Measurements from ENCODE around the gene OPCML. TPM values are rescaled to one million over a fixed set of nuclear protein-coding genes. Genes with fewer than 3 reads are reported as not detected.

Gene OPCML
- total and polyA plus RNA-seq, 2 of the 13 experiments (the other 11 are each of a cell fraction or from before 2014, with no cell fraction given): not detected

DNA sequence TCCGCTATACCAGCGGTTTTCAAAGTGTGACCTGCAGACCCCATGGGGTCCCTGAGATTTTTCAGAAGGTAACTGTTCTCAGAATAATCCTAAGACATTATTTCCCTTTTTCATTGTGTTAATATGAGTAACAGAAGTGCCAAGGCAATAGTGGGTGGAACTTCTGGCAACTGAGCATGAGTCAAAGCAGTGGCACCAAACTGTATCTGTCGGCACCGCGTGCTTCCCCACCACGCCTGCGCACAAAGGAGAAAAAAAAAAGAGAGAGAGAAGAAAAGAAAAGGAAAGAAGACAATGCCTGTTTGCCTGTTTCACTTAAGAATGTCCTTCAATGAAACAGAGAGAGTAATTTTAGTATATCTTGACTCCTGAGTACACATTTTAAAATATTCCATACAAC, 679.9 kb downstream of the OPCML start:
- no TSS peak for BruUV-seq (replicated peaks)
- Histone ChIP-seq H3K9ac (ENCODE audit: insufficient read depth, low read depth, low read length) (no peak overlapping the region), H3K4me2 (ENCODE audit: low read depth, low read length) (no peak overlapping the region), H3K9me3 (ENCODE audit: low read length) (peaks cover 12% of the 10 kb centered on the region; the same call in 1 of the 2 replicates), H3K4me1 (ENCODE audit: insufficient read depth, low read length) (no peaks in the 10 kb centered on the region), H3K79me2 (ENCODE audit: insufficient read depth, low read length) (no peaks in the 10 kb centered on the region), H4K20me1 (ENCODE audit: insufficient read depth, low read length) (no peaks in the 10 kb centered on the region), H2AFZ (ENCODE audit: low read length) (no peak overlapping the region), H3K36me3 (replicated peaks in 1 of 2; ENCODE audit: control insufficient read depth in 1 of 2, insufficient read depth in 2 of 2, low read length in 2 of 2) (no peaks in the 10 kb centered on the region), H3K27ac (ENCODE audit: extremely low read length, insufficient read depth, low read length) (no peak overlapping the region), H3K27me3 (ENCODE audit: control insufficient read depth in 1 of 2, insufficient read depth in 2 of 2, low read length in 2 of 2) (no peaks in the 10 kb centered on the region), H3K4me3 (replicated peaks in 1 of 3; ENCODE audit: insufficient read depth in 1 of 3, low read depth in 2 of 3, low read length in 3 of 3) (no peak overlapping the region)
- no peak for DNase-seq (ENCODE audit: low spot score)
- in situ Hi-C loops (cut with HindIII; ENCODE audit: extremely low pct_ligation_motif_present, low pct_unique_long_range_greater_than_20kb): no loop called here
- WGBS (ENCODE audit: low lambda C conversion rate): 49% methylated on average over 7 of the region's 7 CpGs
- ChIA-PET CTCF (ENCODE audit: low intra/inter-chr PET ratio, low total read pairs) (no interaction called here), POLR2A (no interaction called here)
- no peak for FAIRE-seq
- intact Hi-C loops (cut with micrococcal nuclease; ENCODE audit: unreplicated experiment): no loop called here
- ATAC-seq: no peak
- TF ChIP-seq PHF5A (CRISPR knock-in tag; IDR thresholded peaks at IDR 0.05; ENCODE audit: low read depth, unreplicated experiment) (no peak), SETDB1 (CRISPR knock-in tag; IDR thresholded peaks at IDR 0.05; ENCODE audit: borderline replicate concordance) (no peak), ETV5 (CRISPR knock-in tag; IDR thresholded peaks at IDR 0.05; ENCODE audit: borderline replicate concordance) (no peak), PCBP2 (optimal IDR thresholded peaks at IDR 0.05; ENCODE audit: low read depth, low read length, poor library complexity, severe bottlenecking) (no peak), WIZ (CRISPR knock-in tag; IDR thresholded peaks at IDR 0.05) (no peak), ZNF232 (CRISPR knock-in tag; IDR thresholded peaks at IDR 0.05; ENCODE audit: borderline replicate concordance) (no peak), SKI (IDR thresholded peaks at IDR 0.05; ENCODE audit: partially characterized antibody) (no peak), ZSCAN12 (CRISPR knock-in tag; IDR thresholded peaks at IDR 0.05) (no peak), CAMTA2 (CRISPR knock-in tag; IDR thresholded peaks at IDR 0.05; ENCODE audit: borderline replicate concordance) (no peak), MEIS2 (CRISPR knock-in tag; IDR thresholded peaks at IDR 0.05) (no peak), NFATC3 (CRISPR knock-in tag; IDR thresholded peaks at IDR 0.05) (no peak), ZSCAN25 (CRISPR knock-in tag; IDR thresholded peaks at IDR 0.05) (no peak), ZNF761 (CRISPR knock-in tag; conservative IDR thresholded peaks at IDR 0.05) (no peak), ZNF331 (CRISPR knock-in tag; IDR thresholded peaks at IDR 0.05) (no peak), STAT5B (CRISPR knock-in tag; IDR thresholded peaks at IDR 0.05) (no peak)
- TF ChIP-seq, protein P1, sequence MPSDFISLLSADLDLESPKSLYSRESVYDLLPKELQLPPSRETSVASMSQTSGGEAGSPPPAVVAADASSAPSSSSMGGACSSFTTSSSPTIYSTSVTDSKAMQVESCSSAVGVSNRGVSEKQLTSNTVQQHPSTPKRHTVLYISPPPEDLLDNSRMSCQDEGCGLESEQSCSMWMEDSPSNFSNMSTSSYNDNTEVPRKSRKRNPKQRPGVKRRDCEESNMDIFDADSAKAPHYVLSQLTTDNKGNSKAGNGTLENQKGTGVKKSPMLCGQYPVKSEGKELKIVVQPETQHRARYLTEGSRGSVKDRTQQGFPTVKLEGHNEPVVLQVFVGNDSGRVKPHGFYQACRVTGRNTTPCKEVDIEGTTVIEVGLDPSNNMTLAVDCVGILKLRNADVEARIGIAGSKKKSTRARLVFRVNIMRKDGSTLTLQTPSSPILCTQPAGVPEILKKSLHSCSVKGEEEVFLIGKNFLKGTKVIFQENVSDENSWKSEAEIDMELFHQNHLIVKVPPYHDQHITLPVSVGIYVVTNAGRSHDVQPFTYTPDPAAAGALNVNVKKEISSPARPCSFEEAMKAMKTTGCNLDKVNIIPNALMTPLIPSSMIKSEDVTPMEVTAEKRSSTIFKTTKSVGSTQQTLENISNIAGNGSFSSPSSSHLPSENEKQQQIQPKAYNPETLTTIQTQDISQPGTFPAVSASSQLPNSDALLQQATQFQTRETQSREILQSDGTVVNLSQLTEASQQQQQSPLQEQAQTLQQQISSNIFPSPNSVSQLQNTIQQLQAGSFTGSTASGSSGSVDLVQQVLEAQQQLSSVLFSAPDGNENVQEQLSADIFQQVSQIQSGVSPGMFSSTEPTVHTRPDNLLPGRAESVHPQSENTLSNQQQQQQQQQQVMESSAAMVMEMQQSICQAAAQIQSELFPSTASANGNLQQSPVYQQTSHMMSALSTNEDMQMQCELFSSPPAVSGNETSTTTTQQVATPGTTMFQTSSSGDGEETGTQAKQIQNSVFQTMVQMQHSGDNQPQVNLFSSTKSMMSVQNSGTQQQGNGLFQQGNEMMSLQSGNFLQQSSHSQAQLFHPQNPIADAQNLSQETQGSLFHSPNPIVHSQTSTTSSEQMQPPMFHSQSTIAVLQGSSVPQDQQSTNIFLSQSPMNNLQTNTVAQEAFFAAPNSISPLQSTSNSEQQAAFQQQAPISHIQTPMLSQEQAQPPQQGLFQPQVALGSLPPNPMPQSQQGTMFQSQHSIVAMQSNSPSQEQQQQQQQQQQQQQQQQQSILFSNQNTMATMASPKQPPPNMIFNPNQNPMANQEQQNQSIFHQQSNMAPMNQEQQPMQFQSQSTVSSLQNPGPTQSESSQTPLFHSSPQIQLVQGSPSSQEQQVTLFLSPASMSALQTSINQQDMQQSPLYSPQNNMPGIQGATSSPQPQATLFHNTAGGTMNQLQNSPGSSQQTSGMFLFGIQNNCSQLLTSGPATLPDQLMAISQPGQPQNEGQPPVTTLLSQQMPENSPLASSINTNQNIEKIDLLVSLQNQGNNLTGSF (CRISPR knock-in tag; IDR thresholded peaks at IDR 0.05): no peak
- TF ChIP-seq, protein P2, sequence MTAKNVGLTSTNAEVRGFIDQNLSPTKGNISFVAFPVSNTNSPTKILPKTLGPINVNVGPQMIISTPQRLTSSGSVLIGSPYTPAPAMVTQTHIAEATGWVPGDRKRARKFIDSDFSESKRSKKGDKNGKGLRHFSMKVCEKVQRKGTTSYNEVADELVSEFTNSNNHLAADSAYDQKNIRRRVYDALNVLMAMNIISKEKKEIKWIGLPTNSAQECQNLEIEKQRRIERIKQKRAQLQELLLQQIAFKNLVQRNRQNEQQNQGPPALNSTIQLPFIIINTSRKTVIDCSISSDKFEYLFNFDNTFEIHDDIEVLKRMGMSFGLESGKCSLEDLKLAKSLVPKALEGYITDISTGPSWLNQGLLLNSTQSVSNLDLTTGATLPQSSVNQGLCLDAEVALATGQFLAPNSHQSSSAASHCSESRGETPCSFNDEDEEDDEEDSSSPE (CRISPR knock-in tag; IDR thresholded peaks at IDR 0.05): no peak
- TF ChIP-seq, protein P3, sequence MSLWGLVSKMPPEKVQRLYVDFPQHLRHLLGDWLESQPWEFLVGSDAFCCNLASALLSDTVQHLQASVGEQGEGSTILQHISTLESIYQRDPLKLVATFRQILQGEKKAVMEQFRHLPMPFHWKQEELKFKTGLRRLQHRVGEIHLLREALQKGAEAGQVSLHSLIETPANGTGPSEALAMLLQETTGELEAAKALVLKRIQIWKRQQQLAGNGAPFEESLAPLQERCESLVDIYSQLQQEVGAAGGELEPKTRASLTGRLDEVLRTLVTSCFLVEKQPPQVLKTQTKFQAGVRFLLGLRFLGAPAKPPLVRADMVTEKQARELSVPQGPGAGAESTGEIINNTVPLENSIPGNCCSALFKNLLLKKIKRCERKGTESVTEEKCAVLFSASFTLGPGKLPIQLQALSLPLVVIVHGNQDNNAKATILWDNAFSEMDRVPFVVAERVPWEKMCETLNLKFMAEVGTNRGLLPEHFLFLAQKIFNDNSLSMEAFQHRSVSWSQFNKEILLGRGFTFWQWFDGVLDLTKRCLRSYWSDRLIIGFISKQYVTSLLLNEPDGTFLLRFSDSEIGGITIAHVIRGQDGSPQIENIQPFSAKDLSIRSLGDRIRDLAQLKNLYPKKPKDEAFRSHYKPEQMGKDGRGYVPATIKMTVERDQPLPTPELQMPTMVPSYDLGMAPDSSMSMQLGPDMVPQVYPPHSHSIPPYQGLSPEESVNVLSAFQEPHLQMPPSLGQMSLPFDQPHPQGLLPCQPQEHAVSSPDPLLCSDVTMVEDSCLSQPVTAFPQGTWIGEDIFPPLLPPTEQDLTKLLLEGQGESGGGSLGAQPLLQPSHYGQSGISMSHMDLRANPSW (CRISPR knock-in tag; IDR thresholded peaks at IDR 0.05; ENCODE audit: borderline replicate concordance): no peak

All from HepG2 (cell line).